ENCODE results near the gene RAB22A. TPM values are rescaled to one million over a fixed set of nuclear protein-coding genes. Genes with fewer than 3 reads are reported as not detected.

Gene RAB22A
- total RNA-seq, 1 experiment from 2014 or later, result 3.8 TPM

GRCh38 chr20:58289143-58289542 lies 20.4 kb upstream of the RAB22A start:
- Histone ChIP-seq H3K4me3 (ENCODE audit: insufficient read depth, low read depth, low read length) (no peak overlapping the region), H3K36me3 (replicated peaks; ENCODE audit: control insufficient read depth, insufficient read depth, low read length) (peaks cover 2% of the 10 kb centered on the region; the same call in 1 of the 2 replicates), H3K27me3 (ENCODE audit: control insufficient read depth, insufficient read depth, low read length) (no peaks in the 10 kb centered on the region)
- no peak for DNase-seq

- H3K4me3 ChIP-seq (ENCODE audit: insufficient read depth, low read depth, low read length), result no peak overlapping the region
- DNase-seq, result peak; percentile 74
- no peaks in the 10 kb centered on the region for H3K36me3 ChIP-seq (replicated peaks; ENCODE audit: control insufficient read depth, insufficient read depth, low read length)
- no peaks in the 10 kb centered on the region for H3K27me3 ChIP-seq (ENCODE audit: control insufficient read depth, insufficient read depth, low read length)
These were observed 16.1 kb upstream of the RAB22A start for GRCh38 chr20:58293453-58293852.

GRCh38 chr20:58294497-58295455 lies 14.7 kb upstream of the RAB22A start:
- H3K36me3 ChIP-seq (replicated peaks; ENCODE audit: control insufficient read depth, insufficient read depth, low read length), result no peaks in the 10 kb centered on the region
- DNase-seq, result no peak
- no peaks in the 10 kb centered on the region for H3K27me3 ChIP-seq (ENCODE audit: control insufficient read depth, insufficient read depth, low read length)
- H3K4me3 ChIP-seq (ENCODE audit: insufficient read depth, low read depth, low read length), result no peak overlapping the region

GRCh38 chr20:58296051-58296837 lies 13.3 kb upstream of the RAB22A start:
- H3K4me3 ChIP-seq (ENCODE audit: insufficient read depth, low read depth, low read length), result no peak overlapping the region
- DNase-seq, result no peak
- H3K36me3 ChIP-seq (replicated peaks; ENCODE audit: control insufficient read depth, insufficient read depth, low read length), result no peaks in the 10 kb centered on the region
- no peaks in the 10 kb centered on the region for H3K27me3 ChIP-seq (ENCODE audit: control insufficient read depth, insufficient read depth, low read length)

- no peak overlapping the region for H3K4me3 ChIP-seq (ENCODE audit: insufficient read depth, low read depth, low read length)
- H3K27me3 ChIP-seq (ENCODE audit: control insufficient read depth, insufficient read depth, low read length), result no peaks in the 10 kb centered on the region
- no peak for DNase-seq
- peaks cover 2% of the 10 kb centered on the region for H3K36me3 ChIP-seq (replicated peaks; ENCODE audit: control insufficient read depth, insufficient read depth, low read length)
These were observed 12.1 kb upstream of the RAB22A start for GRCh38 chr20:58297394-58297793.

GRCh38 chr20:58300321-58300720 lies 9.2 kb upstream of the RAB22A start:
- Histone ChIP-seq H3K36me3 (replicated peaks; ENCODE audit: control insufficient read depth, insufficient read depth, low read length) (peaks cover 2% of the 10 kb centered on the region), H3K4me3 (ENCODE audit: insufficient read depth, low read depth, low read length) (no peak overlapping the region), H3K27me3 (ENCODE audit: control insufficient read depth, insufficient read depth, low read length) (no peaks in the 10 kb centered on the region)
- no peak for DNase-seq

- Histone ChIP-seq H3K4me3 (ENCODE audit: insufficient read depth, low read depth, low read length) (no peak overlapping the region), H3K36me3 (replicated peaks; ENCODE audit: control insufficient read depth, insufficient read depth, low read length) (peaks cover 2% of the 10 kb centered on the region), H3K27me3 (ENCODE audit: control insufficient read depth, insufficient read depth, low read length) (no peaks in the 10 kb centered on the region)
- no peak for DNase-seq
These were observed 6.0 kb upstream of the RAB22A start for GRCh38 chr20:58303547-58303946.

- Histone ChIP-seq H3K4me3 (ENCODE audit: insufficient read depth, low read depth, low read length) (no peak overlapping the region), H3K36me3 (replicated peaks; ENCODE audit: control insufficient read depth, insufficient read depth, low read length) (peaks cover 2% of the 10 kb centered on the region), H3K27me3 (ENCODE audit: control insufficient read depth, insufficient read depth, low read length) (no peaks in the 10 kb centered on the region)
- DNase-seq, result no peak
These were observed 4.5 kb upstream of the RAB22A start for GRCh38 chr20:58305061-58305460.

GRCh38 chr20:58306421-58307261 lies 2.9 kb upstream of the RAB22A start:
- no peaks in the 10 kb centered on the region for H3K27me3 ChIP-seq (ENCODE audit: control insufficient read depth, insufficient read depth, low read length)
- peaks cover 1% of the 10 kb centered on the region for H3K36me3 ChIP-seq (replicated peaks; ENCODE audit: control insufficient read depth, insufficient read depth, low read length)
- no peak for DNase-seq
- no peak overlapping the region for H3K4me3 ChIP-seq (ENCODE audit: insufficient read depth, low read depth, low read length)

GRCh38 chr20:58307270-58307669 lies 2.2 kb upstream of the RAB22A start:
- no peak for DNase-seq
- no peak overlapping the region for H3K4me3 ChIP-seq (ENCODE audit: insufficient read depth, low read depth, low read length)
- H3K27me3 ChIP-seq (ENCODE audit: control insufficient read depth, insufficient read depth, low read length), result no peaks in the 10 kb centered on the region
- no peaks in the 10 kb centered on the region for H3K36me3 ChIP-seq (replicated peaks; ENCODE audit: control insufficient read depth, insufficient read depth, low read length)

- Histone ChIP-seq H3K4me3 (ENCODE audit: insufficient read depth, low read depth, low read length) (peak overlapping the region; percentile 78), H3K36me3 (replicated peaks; ENCODE audit: control insufficient read depth, insufficient read depth, low read length) (peaks cover 5% of the 10 kb centered on the region)
These were observed 1.2 kb upstream of the RAB22A start for GRCh38 chr20:58308290-58308679.

GRCh38 chr20:58308680-58309527 lies 611 bp upstream of the RAB22A start:
- peak; percentile 95 for DNase-seq
- no peaks in the 10 kb centered on the region for H3K27me3 ChIP-seq (ENCODE audit: control insufficient read depth, insufficient read depth, low read length)
- H3K4me3 ChIP-seq (ENCODE audit: insufficient read depth, low read depth, low read length), result peak overlapping the region; percentile 78
- peaks cover 7% of the 10 kb centered on the region for H3K36me3 ChIP-seq (replicated peaks; ENCODE audit: control insufficient read depth, insufficient read depth, low read length)

More at GRCh38 chr20:58308290-58308679, 1.2 kb upstream of the RAB22A start:
- peak; percentile 22 for DNase-seq
- H3K27me3 ChIP-seq (ENCODE audit: control insufficient read depth, insufficient read depth, low read length), result no peaks in the 10 kb centered on the region

GRCh38 chr20:58310291-58310782 lies 822 bp downstream of the RAB22A start:
- DNase-seq, result no peak
- peaks cover 7% of the 10 kb centered on the region for H3K36me3 ChIP-seq (replicated peaks; ENCODE audit: control insufficient read depth, insufficient read depth, low read length)
- peak overlapping the region; percentile 83 for H3K4me3 ChIP-seq (ENCODE audit: insufficient read depth, low read depth, low read length)
- H3K27me3 ChIP-seq (ENCODE audit: control insufficient read depth, insufficient read depth, low read length), result no peaks in the 10 kb centered on the region
